HepG2 (cell line): Measurements from ENCODE around the gene TNS4. TPM values are rescaled to one million over a fixed set of nuclear protein-coding genes. Genes with fewer than 3 reads are reported as not detected.

Experiments
- ATAC-seq: fragments of 200-7000 bp; cut with Tn5 transposase; 3 replicates; pipeline ENCODE4 v1.9.1; 2020; ENCODE audit warnings: mild to moderate bottlenecking, moderate library complexity
- BruUV-seq: library from RNA; stranded (reverse); fragments of 400-500 nt; replicated peaks from 2 replicates; lab custom pipeline; 2021; lab: Mats Ljungman, UMichigan
- CTCF ChIA-PET: fragments of 300-600 bp; formaldehyde crosslinking; extraction: SDS; loops from one replicate; lab custom pipeline; 2021; ENCODE audit warnings: low total read pairs, inconsistent platforms, low intra/inter-chr PET ratio; lab: Yijun Ruan, JAX
- POLR2A ChIA-PET: fragments of 350-600 bp; sonication (Branson Sonifier 250); formaldehyde crosslinking; loops from one replicate; lab custom pipeline; 2020; ENCODE audit warnings: antibody characterized with exemption, inconsistent platforms; lab: Yijun Ruan, JAX
- DNase-seq: peaks from one replicate; pipeline ENCODE4 v3.0.0-alpha.2; 2015; ENCODE audit warnings: low spot score
- FAIRE-seq: peaks from 3 replicates; lab custom pipeline; 2011; peaks lifted over from hg19 to GRCh38; lab: Jason Lieb, UNC
- H2AFZ ChIP-seq: one replicate; pipeline ENCODE4 v1.6.1; 2011; ENCODE audit warnings: low read length, inconsistent platforms
- H3K27ac ChIP-seq: fragments of 300-600 bp; 3 replicates; pipeline ENCODE4 v1.8.0; 2011; ENCODE audit warnings: mixed run types, mild to moderate bottlenecking, mixed read lengths, low read length, inconsistent platforms; ENCODE audit not compliant: insufficient read depth; ENCODE audit errors: extremely low read length
- H3K27me3 ChIP-seq, 2 experiments: fragments of 200-600 bp in 1 of 2; 2 replicates in 1 of 2; 3 replicates in 1 of 2; pipeline versions ENCODE4 v1.6.0 to v1.8.0; 2011; ENCODE audit warnings: low read length in 2 of 2, mild to moderate bottlenecking in 2 of 2, moderate library complexity in 2 of 2, inconsistent platforms in 1 of 2; ENCODE audit not compliant: insufficient read depth in 2 of 2, control insufficient read depth in 1 of 2
- H3K36me3 ChIP-seq, 2 experiments: fragments of 200-600 bp in 1 of 2; replicated peaks in 1 of 2; 2 replicates in 1 of 2; 3 replicates in 1 of 2; pipeline versions ENCODE4 v1.5.1 to v1.8.0; 2011; ENCODE audit warnings: low read length in 2 of 2, inconsistent platforms in 1 of 2; ENCODE audit not compliant: insufficient read depth in 2 of 2, control insufficient read depth in 1 of 2
- H3K4me1 ChIP-seq: 2 replicates; pipeline ENCODE4 v1.5.1; 2012; ENCODE audit warnings: low read length, inconsistent platforms; ENCODE audit not compliant: insufficient read depth
- H3K4me2 ChIP-seq: 2 replicates; pipeline ENCODE4 v1.6.0; 2011; ENCODE audit warnings: low read depth, low read length, inconsistent platforms
- H3K4me3 ChIP-seq, 3 experiments: fragments of 200-600 bp in 1 of 3; sonication (generic), shearing (Covaris generic) in 1 of 3; replicated peaks in 1 of 3; 2 replicates each; pipeline ENCODE4 v1.5.1; 2011 to 2016; ENCODE audit warnings: low read length in 3 of 3, inconsistent platforms in 2 of 3, low read depth in 2 of 3, mild to moderate bottlenecking in 2 of 3, control low read depth in 1 of 3, mixed read lengths in 1 of 3; ENCODE audit not compliant: insufficient read depth in 1 of 3
- H3K79me2 ChIP-seq: one replicate; pipeline ENCODE4 v1.6.1; 2011; ENCODE audit warnings: low read length, inconsistent platforms; ENCODE audit not compliant: insufficient read depth
- H3K9ac ChIP-seq: 2 replicates; pipeline ENCODE4 v1.6.0; 2011; ENCODE audit warnings: mild to moderate bottlenecking, low read depth, low read length, inconsistent platforms; ENCODE audit not compliant: insufficient read depth
- H3K9me3 ChIP-seq: 2 replicates; pipeline ENCODE4 v1.5.1; 2012; ENCODE audit warnings: mild to moderate bottlenecking, low read length
- H4K20me1 ChIP-seq: 2 replicates; pipeline ENCODE4 v1.6.0; 2011; ENCODE audit warnings: inconsistent platforms, mild to moderate bottlenecking, low read length, moderate library complexity; ENCODE audit not compliant: insufficient read depth
- ASH2L ChIP-seq: fragments of 300-600, 200-600 bp; sonication (generic); IDR thresholded peaks from 2 replicates; pipeline ENCODE4 v1.7.0; 2017; ENCODE audit warnings: low read depth, mild to moderate bottlenecking, moderate library complexity, mixed read lengths, low read length; ENCODE audit not compliant: insufficient read length
- CC2D1A ChIP-seq: sonication (generic); formaldehyde crosslinking; IDR thresholded peaks from 2 replicates; pipeline ENCODE4 v1.8.1; 2023; ENCODE audit warnings: mild to moderate bottlenecking, missing genetic modification reagents
- CHD2 ChIP-seq: IDR thresholded peaks from 2 replicates; pipeline ENCODE4 v1.6.1; 2011; ENCODE audit warnings: low read depth, low read length, improper control_type of control experiment
- HMG20B ChIP-seq: conservative IDR thresholded peaks from 2 replicates; pipeline ENCODE4 v1.6.1; 2016; ENCODE audit warnings: missing genetic modification reagents, missing compliant biosample characterization
- HMGXB4 ChIP-seq, 2 experiments: sonication (generic) in 1 of 2; formaldehyde crosslinking in 1 of 2; IDR thresholded peaks; 2 replicates each; pipeline versions ENCODE4 v1.4.0 to v1.6.1; 2018 to 2020; ENCODE audit warnings: missing genetic modification reagents in 2 of 2, borderline replicate concordance in 1 of 2, low read depth in 1 of 2, mild to moderate bottlenecking in 1 of 2, missing biosample characterization in 1 of 2
- NFIB ChIP-seq: sonication (generic); formaldehyde crosslinking; IDR thresholded peaks from 2 replicates; pipeline ENCODE4 v1.9.0; 2021; ENCODE audit warnings: missing genetic modification reagents, mild to moderate bottlenecking, borderline replicate concordance
- STAG1 ChIP-seq: sonication (generic); formaldehyde crosslinking; IDR thresholded peaks from 2 replicates; pipeline ENCODE4 v1.4.0; 2020; ENCODE audit warnings: missing genetic modification reagents
- TCF7L2 ChIP-seq: IDR thresholded peaks from 2 replicates; pipeline ENCODE4 v1.6.1; 2011; ENCODE audit warnings: mild to moderate bottlenecking, low read depth, low read length, moderate library complexity
- TOPORS ChIP-seq: sonication (generic); formaldehyde crosslinking; IDR thresholded peaks from 2 replicates; pipeline ENCODE4 v1.8.0; 2023; ENCODE audit warnings: mild to moderate bottlenecking, missing genetic modification reagents
- ZBTB33 ChIP-seq: sonication (generic); formaldehyde crosslinking; IDR thresholded peaks from 2 replicates; pipeline ENCODE4 v1.4.0; 2020; ENCODE audit warnings: missing genetic modification reagents
- ZNF296 ChIP-seq: sonication (generic); formaldehyde crosslinking; conservative IDR thresholded peaks from 2 replicates; pipeline ENCODE4 v1.5.0; 2020; ENCODE audit warnings: mild to moderate bottlenecking, missing genetic modification reagents
- ZNF430 ChIP-seq: sonication (generic); formaldehyde crosslinking; IDR thresholded peaks from 2 replicates; pipeline ENCODE4 v1.9.0; 2021; ENCODE audit warnings: mild to moderate bottlenecking, missing genetic modification reagents
- ZNF468 ChIP-seq: sonication (generic); formaldehyde crosslinking; IDR thresholded peaks from 2 replicates; pipeline ENCODE4 v1.8.0; 2022; ENCODE audit warnings: mild to moderate bottlenecking, moderate library complexity, missing genetic modification reagents
- ZNF746 ChIP-seq: sonication (generic); formaldehyde crosslinking; IDR thresholded peaks from 2 replicates; pipeline ENCODE4 v1.8.0; 2022; ENCODE audit warnings: mild to moderate bottlenecking, missing genetic modification reagents
- ZNF75D ChIP-seq: sonication (generic); formaldehyde crosslinking; IDR thresholded peaks from 2 replicates; pipeline ENCODE4 v1.8.1; 2023; ENCODE audit warnings: missing genetic modification reagents, mild to moderate bottlenecking, borderline replicate concordance
- ZNF768 ChIP-seq: sonication (generic); formaldehyde crosslinking; IDR thresholded peaks from 2 replicates; pipeline ENCODE4 v1.4.0; 2020; ENCODE audit warnings: missing genetic modification reagents
- ZXDC ChIP-seq: sonication (generic); formaldehyde crosslinking; IDR thresholded peaks from 2 replicates; pipeline ENCODE4 v1.5.0; 2020; ENCODE audit warnings: mild to moderate bottlenecking, missing genetic modification reagents
- WGBS: methylation state at CpG from one replicate; pipeline ENCODE4 v1.1.6; 2017; ENCODE audit warnings: low lambda C conversion rate; 5-methylcytosine and 5-hydroxymethylcytosine counted together
- in situ Hi-C: cut with HindIII; loops from 2 replicates; pipeline ENCODE4 v1.10.0; 2017; ENCODE audit warnings: low pct_unique_long_range_greater_than_20kb; ENCODE audit not compliant: extremely low pct_ligation_motif_present
- intact Hi-C: fragments of 100-400 bp; cut with micrococcal nuclease; formaldehyde crosslinking; loops from one replicate; pipeline ENCODE4 v1.10.0; 2022; ENCODE audit not compliant: unreplicated experiment
- polyA plus RNA-seq, 8 experiments: library from polyadenylated mRNA; depleted of rRNA in 3 of 8; stranded (reverse) in 7 of 8; unstranded in 1 of 8; fragments of >200 nt; fragmentation: Illumina TruSeq in 4 of 8; extraction: Trizol in 4 of 8; gene quantifications; 2 replicates each; pipeline versions ENCODE4 v1.2.1 to v1.2.3, GENCODE V29; 2011 to 2016; ENCODE audit warnings: low read depth in 4 of 8, missing spikeins in 1 of 8, mixed read lengths in 1 of 8; ENCODE audit not compliant: insufficient read depth in 1 of 8
- total RNA-seq, 5 experiments: library from RNA; depleted of rRNA; stranded (reverse); fragments of >200 nt; fragmentation: Illumina TruSeq; extraction: Trizol; gene quantifications; 2 replicates each; pipeline ENCODE4 v1.2.3, GENCODE V29; 2016; ENCODE audit warnings: low read depth in 1 of 5

TNS4 gene
- total and polyA plus RNA-seq, 2 of the 13 experiments (the other 11 are each of a cell fraction or from before 2014, with no cell fraction given) = 0.58 to 2.1 TPM

GRCh38 chr17:40511667-40512220, 10.3 kb upstream of the TNS4 start:
- no peaks in the 10 kb centered on the region for H3K36me3 ChIP-seq
- ChIA-PET POLR2A (interaction anchor here (0.9 to 2.0 kb wide), 10 partner anchors 10 to 64 kb away, joined by 3 to 9 read pairs (median 4); partner anchors contain the start of gene TNS4), CTCF (no interaction called here)
- H3K4me3 ChIP-seq = peak overlapping the region; percentile 24 to 71 (median 25); a peak in 5 of 6 replicates
- peak overlapping the region; percentile 98 for H3K4me2 ChIP-seq
- intact Hi-C loops (no loop called here), in situ Hi-C loops (no loop called here)
- H3K27me3 ChIP-seq = peaks cover 0 to 2% of the 10 kb centered on the region in 2 experiments; a peak in 1 of 5 replicates
- WGBS = 20% methylated on average over 12 of the region's 12 CpGs
- H3K4me1 ChIP-seq = peaks cover 61% of the 10 kb centered on the region
- no peaks in the 10 kb centered on the region for H3K79me2 ChIP-seq
- H2AFZ ChIP-seq = no peak overlapping the region
- DNase-seq (no peak), FAIRE-seq (no peak), ATAC-seq (peak; percentile 49)
- H3K9me3 ChIP-seq = no peaks in the 10 kb centered on the region
- no TSS peak for BruUV-seq
- H3K9ac ChIP-seq = peak overlapping the region; percentile 31
- no peak overlapping the region for H3K27ac ChIP-seq
- H4K20me1 ChIP-seq = no peaks in the 10 kb centered on the region
- 0 out of 2 replicates have a peak, but pooled peaks have one; percentile 47 for TF ChIP-seq CHD2
- 0 out of 2 replicates have a peak, but pooled peaks have one; percentile 8 for TF ChIP-seq ZNF296
- peak in 1 of 2 experiments; percentile 7; a peak in 1 of 4 replicates for TF ChIP-seq HMGXB4 (CRISPR knock-in tag; IDR thresholded peaks at IDR 0.05; ENCODE audit: borderline replicate concordance in 1 of 2, low read depth in 1 of 2)
- TF ChIP-seq ZXDC (CRISPR knock-in tag) = peak; percentile 20; the same call in 1 of the 2 replicates
- 0 out of 2 replicates have a peak, but pooled peaks have one; percentile 37 for TF ChIP-seq ZNF75D (CRISPR knock-in tag)
- peak; percentile 22; the same call in 1 of the 2 replicates for TF ChIP-seq NFIB (CRISPR knock-in tag)
- TF ChIP-seq ZNF768 (CRISPR knock-in tag) = 0 out of 2 replicates have a peak, but pooled peaks have one; percentile 25
- TF ChIP-seq CC2D1A (CRISPR knock-in tag) = 0 out of 2 replicates have a peak, but pooled peaks have one; percentile 6
- no peak for TF ChIP-seq ZNF468
- TF ChIP-seq ZNF746 (CRISPR knock-in tag) = 0 out of 2 replicates have a peak, but pooled peaks have one; percentile 43
- 0 out of 2 replicates have a peak, but pooled peaks have one; percentile 12 for TF ChIP-seq ZBTB33
- TF ChIP-seq ASH2L = peak; percentile 17
- TF ChIP-seq TOPORS (CRISPR knock-in tag) = no peak
- 0 out of 2 replicates have a peak, but pooled peaks have one; percentile 44 for TF ChIP-seq ZNF430
- no peak for TF ChIP-seq HMG20B (CRISPR knock-in tag)
- no peak for TF ChIP-seq STAG1 (CRISPR knock-in tag)
- TF ChIP-seq TCF7L2 = 0 out of 2 replicates have a peak, but pooled peaks have one; percentile 25
